Right lobe of liver (tissue), 4 donors: ENCODE measurements around the gene SYTL3.

Source experiments
- POLR2A ChIP-seq: fragments of 450-650 bp; IDR thresholded peaks from one replicate; pipeline ENCODE4 v1.6.1; 2017; ENCODE audit warnings: antibody characterized with exemption, mild to moderate bottlenecking
- TF ChIP-seq, protein P1 (sequence below), 4 donors: fragments of 200-600 bp in 3 of 4; fragments of 450-650 bp in 1 of 4; IDR thresholded peaks; one replicate each; pipeline versions ENCODE4 v1.5.1 to v1.8.0; 2016 to 2022; ENCODE audit warnings: antibody characterized with exemption in 4 of 4, mild to moderate bottlenecking in 2 of 4
- donor health status: DM: no; HTN: no; CAD: no.
- donor health status: DM: no; HTN: no; CAD: no.
- donor health status: DM: no; HTN: yes; CAD: no.

DNA sequence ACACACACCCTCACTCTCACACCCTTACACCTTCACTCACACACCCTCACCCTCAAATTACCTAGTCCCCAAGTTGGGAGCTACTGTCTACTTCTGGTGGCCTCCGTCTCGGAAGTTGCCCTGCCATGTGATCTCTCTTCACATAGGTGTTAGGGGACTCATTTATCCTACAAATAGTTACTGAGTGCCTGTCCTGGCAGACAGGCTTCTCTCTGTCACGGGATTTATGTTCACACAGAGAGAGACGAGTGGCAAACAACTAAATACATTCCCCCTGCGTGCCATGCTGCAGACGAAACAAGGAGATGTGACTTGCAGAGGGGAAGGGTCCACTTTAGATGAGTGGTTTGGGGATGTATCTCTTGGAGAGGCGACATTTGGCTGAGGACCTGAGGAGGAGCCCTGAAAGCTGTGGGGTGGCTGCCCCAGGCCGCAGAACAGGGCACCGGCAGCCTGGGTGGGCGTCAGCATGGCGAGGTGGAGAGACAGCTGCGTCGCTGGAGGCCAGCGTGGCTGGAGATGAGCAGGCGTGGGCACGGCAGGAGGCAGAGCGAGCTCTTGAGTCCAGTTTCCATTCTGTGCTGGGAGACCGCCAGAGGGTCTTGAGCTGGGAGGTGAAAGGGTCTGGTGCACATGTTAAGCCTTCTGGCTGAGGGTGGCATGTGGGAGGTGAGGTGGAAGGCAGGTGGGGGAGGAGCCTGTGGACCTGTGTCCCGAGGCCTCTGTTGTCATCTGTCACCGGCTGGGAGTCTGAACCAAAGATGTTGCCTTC lies 22.5 kb upstream of the SYTL3 start:
- TF ChIP-seq, protein P1, sequence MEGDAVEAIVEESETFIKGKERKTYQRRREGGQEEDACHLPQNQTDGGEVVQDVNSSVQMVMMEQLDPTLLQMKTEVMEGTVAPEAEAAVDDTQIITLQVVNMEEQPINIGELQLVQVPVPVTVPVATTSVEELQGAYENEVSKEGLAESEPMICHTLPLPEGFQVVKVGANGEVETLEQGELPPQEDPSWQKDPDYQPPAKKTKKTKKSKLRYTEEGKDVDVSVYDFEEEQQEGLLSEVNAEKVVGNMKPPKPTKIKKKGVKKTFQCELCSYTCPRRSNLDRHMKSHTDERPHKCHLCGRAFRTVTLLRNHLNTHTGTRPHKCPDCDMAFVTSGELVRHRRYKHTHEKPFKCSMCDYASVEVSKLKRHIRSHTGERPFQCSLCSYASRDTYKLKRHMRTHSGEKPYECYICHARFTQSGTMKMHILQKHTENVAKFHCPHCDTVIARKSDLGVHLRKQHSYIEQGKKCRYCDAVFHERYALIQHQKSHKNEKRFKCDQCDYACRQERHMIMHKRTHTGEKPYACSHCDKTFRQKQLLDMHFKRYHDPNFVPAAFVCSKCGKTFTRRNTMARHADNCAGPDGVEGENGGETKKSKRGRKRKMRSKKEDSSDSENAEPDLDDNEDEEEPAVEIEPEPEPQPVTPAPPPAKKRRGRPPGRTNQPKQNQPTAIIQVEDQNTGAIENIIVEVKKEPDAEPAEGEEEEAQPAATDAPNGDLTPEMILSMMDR (IDR thresholded peaks at IDR 0.05) = no peak
- no peak for TF ChIP-seq POLR2A
